Measurements from ENCODE around the gene BMERB1.
"Not testable (repeated sequence)": the region's sequence is repeated elsewhere in the genome, so short reads cannot be mapped to it uniquely, and the experiment has no call there.

BMERB1 gene

DNA sequence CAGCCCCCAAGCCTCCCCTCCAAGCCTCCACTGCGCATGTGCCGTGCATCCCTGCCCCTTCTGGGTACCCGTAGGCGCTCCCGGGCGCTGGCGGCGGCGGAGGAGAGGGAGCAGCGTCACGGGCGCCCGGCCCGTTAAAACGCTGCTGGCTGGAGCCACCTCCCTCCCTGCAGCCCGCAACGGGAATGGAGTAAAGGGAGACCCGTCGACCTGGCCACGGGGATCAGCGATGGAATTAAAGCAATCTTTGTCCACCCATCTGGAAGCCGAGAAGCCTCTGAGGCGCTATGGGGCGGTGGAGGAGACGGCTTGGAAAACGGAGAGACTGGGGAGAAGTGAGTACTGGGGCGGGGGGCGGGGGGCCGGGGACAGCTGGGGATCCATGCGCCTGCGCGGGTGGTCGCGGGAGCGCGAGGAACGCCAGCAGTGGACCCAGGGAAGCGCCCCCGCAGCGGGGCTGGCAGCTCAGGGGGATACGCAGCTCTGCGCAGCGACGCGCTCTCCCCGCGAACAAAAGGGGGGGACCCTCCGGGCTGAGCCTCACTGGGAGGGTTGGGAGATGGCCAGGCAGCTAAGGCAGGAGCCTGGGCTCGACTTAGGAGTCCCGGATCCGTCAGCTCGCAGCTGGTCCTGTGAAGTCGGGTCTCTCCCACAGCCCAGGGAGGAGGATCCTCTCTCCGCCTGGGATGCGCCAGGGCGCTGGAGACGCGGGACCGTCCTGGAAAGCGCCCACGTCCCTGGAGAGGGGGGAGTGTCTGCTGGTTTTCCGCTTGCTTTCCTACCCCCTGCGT is at the start of gene BMERB1:
Gene BMERB1 (plus strand): TSS at position 164 of the 791 bp plus-strand sequence. CDS start 66 bp downstream, at position 230.
- peak; percentile 55 to 58 for DNase-seq (ENCODE audit: low read depth in 2 of 2)

DNA sequence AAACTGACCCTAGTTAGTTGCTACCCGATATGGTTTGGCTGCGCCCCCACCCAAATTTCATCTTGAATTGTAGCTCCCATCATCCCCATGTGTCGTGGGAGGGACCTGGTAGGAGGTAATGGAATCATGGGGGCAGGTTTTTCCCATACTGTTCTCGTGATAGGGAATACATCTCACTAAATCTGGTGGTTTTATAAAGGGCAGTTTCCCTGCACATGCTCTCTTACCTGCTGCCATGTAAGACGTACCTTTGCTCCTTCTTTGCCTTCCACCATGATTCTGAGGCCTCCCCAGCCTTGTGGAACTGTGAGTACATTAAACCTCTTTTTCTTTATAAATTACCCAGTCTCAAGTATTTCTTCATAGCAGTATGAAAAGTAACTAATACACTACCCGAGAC is 46.3 kb upstream of the BMERB1 start:
- DNase-seq (ENCODE audit: low read depth in 2 of 2), result not testable (repeated sequence)

DNA sequence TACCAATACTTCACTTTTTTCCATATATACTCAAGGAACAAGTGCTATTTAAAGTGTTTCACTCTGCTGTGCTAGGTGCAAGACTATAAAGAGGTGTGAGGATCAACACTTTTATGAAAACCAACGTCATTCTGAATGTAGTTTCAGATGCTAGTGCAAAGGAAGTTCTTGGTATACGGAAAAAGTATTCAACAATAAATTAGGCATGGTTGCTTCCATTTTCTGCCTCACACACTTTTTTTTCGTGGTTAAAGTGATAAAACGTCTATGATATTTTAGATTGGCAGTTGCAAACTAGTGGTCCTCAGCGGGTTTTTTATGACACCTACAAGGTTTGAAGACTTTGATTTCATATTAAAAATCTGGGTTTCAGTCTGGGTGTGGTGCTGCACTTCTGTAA is 44.5 kb upstream of the BMERB1 start:
- not testable (repeated sequence) for DNase-seq (ENCODE audit: low read depth in 2 of 2)

DNA sequence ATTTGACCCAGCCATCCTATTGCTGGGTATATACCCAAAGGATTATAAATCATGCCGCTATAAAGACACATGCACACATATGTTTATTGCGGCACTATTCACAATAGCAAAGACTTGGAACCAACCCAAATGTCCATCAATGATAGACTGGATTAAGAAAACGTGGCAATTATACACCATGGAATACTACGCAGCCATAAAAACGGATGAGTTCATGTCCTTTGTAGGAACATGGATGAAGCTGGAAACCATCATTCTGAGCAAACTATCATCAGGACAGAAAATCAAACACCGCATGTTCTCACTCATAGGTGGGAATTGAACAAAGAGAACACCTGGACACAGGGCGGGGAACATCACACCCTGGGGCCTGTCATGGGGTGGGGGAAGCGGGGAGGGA is 41.4 kb upstream of the BMERB1 start:
- DNase-seq (ENCODE audit: low read depth in 2 of 2), result not testable (repeated sequence)

DNA sequence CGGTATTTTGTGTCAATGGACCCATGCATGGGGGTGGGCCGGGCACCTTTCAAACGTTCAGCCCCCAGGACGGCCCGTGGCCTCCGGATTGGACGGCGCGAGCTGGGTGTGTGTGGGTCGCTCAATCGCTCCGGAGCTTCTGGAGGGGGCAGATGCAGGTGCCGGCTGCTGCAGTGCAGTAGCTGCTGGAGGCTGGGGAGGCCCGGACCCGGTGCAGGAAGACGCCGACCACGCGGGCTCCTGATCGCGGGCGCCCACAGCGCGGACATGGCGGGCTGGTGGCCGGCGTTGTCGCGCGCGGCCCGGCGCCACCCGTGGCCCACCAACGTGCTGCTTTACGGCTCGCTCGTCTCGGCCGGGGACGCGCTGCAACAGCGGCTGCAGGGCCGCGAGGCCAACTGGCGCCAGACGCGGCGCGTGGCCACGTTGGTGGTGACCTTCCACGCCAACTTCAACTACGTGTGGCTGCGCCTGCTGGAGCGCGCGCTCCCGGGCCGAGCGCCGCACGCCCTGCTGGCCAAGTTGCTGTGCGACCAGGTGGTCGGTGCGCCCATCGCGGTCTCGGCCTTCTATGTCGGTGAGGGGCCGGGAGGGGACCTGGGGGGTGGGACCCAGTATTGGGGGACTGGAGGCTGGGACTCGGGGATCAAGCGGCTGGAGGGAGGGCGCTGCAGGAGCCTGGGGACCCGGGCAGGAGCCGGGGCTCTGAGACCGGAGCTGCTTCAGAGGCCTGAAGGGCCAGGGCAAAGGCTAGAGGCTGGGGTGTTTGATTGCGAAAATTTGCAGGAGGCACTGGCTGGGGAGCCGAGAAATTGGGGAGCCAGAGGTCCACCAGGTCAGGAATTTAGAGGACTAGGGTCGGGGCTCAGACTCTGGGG is 38.5 kb upstream of the BMERB1 start, which contains the start of gene MPV17L:
Gene MPV17L (plus strand): TSS at position 124 of the 878 bp plus-strand sequence. CDS start 144 bp downstream, at position 268.
- not testable (repeated sequence) for DNase-seq (ENCODE audit: low read depth in 2 of 2)

DNA sequence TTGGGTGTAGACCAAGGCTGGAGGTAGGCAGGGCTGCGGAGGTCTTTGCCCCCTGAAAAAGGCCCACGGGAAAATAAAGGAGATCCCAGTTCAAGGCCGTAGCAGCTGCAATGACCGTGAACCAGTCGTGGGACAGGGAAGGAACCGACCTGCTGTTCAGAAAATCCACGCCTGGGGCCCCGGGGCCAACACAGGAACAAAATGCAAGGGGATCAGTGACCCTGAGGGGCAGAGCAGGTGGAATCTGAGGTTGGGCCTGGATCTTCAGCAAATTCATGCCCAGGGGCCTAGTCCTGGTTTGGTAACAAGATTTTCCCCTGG is 37.9 kb upstream of the BMERB1 start:
- DNase-seq (ENCODE audit: low read depth in 2 of 2), result not testable (repeated sequence)

DNA sequence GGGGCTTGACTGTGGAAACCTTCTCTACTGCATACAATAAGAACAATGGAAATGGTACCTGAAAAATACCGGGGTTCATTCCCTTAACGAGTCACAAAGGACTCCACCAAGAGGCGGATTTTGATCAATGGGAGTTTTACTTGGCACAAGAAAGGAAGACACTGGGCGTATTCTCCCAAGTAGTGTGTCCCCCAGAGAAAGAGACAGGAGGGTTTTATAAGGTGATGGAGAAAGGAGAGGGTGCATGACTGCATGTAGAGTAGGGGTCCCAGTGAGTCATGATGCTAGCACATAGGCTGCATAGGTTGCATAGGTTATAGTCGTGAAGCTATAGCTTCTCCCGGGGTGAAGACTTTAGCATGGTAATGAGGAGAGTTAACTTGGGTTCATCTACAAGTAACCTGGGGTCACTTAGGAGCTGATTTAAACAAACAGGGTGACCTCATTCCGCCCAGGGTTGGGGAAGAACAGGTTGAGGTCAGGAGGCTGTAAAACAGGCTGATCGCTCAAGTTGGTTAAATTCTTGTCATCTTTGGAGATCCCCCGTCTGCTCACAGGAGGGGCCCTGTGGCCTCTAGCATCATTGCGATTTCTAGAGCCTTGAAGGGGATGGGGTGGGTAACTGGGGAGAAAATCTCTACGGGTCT is 37.3 kb upstream of the BMERB1 start:
- no peak for DNase-seq (ENCODE audit: low read depth in 2 of 2)

DNA sequence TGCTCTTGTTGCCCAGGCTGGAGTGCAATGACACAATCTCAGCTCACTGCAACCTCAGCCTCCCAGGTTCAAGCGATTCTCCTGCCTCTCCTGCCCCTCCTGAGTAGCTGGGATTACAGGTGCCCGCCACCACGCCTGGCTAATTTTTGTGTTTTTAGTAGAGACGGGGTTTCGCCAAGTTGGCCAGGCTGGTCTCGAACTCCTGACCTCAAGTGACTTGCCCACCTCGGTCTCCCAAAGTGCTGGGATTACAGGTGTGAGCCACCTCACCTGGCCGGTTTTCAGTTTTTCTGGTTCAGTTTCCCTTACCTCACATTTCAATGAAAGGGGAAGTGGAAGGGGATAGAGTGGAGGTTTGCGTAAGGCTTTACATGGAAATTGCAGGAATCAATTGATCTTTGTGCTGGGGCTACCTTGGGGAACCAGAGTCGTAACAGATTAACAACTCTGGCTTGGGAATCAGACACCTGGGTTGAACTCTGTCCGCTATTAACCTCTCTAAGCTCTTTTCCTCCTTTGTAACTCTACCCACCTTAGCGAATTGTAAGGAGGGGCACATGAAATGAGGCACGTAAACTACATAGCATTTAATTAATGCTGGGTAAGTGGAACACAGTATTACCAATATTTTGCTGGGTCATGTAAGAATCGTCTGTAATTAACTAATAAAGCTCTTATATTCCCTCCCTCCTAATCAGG is 35.6 kb upstream of the BMERB1 start:
- DNase-seq (ENCODE audit: low read depth in 2 of 2), result no peak

DNA sequence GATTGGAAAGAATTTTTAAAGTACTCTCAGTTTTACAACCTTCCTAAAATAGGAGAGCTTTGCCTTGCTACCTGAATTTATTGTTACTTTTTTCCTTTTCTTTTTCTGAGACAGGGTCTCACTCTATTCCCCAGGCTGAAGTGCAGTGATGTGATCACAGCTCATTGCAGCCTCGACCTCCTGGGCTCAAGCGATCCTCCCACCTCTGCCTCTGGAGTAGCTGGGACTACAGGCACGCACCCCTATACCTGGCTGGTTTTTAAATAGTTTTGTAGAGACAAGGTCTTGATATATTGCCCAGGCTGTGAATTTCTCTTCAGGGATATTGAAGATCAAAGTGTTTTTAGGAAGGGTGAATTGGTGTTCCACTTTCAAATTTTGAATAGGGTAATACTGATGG is 35.1 kb upstream of the BMERB1 start:
- DNase-seq (ENCODE audit: low read depth in 2 of 2), result no peak

DNA sequence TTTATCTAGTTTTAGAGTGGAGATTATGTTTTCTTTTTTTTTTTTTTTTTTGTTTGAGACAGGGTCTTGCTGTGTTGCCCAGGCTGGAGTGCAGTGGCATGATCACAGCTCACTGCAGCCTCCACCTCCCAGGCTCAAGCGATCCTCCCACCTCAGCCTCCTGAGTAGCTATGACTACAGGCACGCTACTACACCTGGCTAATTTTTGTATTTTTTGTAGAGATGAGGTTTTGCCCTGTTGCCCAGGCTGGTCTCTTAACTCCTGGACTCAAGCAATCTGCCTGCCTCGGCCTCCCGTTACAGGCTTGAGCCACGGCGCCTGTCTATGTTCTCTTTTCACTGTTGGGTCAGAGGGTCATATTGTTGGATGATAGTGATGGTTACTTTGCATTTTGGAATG is 34.1 kb upstream of the BMERB1 start:
- not testable (repeated sequence) for DNase-seq (ENCODE audit: low read depth in 2 of 2)

DNA sequence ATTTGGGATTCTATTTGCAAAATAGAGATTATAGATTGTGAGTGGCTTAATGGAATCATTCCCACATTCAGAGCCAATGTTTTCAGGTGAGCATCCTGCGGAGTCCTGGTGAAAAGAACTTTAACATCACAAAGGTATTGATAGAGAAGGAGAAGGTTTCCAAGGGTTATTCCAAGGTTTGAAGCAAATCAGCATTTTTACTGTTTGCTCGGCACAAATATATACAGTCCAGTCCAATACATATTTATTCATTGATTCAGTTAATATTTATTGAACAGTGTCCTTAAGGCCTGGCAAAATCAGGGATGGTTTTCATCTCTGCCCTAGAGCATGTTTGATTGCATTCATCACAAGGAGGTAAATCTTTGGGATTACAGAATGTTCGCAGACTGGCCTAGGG is 32.4 kb upstream of the BMERB1 start:
- no peak for DNase-seq (ENCODE audit: low read depth in 2 of 2)

DNA sequence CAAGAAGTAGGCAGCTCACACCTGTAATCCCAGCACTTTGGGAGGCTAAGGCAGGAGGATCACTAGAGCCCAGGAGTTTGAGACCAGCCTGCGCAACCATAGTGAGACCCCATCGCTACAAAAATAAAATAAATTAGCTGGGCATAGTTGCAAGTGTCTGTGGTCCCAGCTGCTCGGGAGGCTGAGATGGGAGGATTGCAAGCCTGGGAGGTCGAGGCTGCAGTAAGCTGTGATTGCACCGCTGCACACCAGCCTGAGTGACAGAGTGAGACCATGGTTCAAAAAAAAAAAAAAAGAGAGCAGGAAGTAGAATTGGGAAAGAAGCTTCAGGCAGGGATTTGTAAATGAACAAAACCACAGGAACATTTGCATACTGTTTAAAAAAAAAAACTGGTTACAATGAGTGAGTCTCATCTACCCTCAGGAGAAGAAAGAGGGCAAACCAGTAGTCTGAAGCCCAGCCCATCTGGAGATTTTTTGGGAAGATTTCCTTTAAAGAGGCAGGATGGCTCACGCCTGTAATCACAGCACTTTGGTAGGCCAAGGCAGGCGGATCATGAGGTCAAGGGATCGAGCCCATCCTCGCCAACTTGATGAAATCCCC is 30.9 kb upstream of the BMERB1 start:
- DNase-seq (ENCODE audit: low read depth in 2 of 2), result no peak

DNA sequence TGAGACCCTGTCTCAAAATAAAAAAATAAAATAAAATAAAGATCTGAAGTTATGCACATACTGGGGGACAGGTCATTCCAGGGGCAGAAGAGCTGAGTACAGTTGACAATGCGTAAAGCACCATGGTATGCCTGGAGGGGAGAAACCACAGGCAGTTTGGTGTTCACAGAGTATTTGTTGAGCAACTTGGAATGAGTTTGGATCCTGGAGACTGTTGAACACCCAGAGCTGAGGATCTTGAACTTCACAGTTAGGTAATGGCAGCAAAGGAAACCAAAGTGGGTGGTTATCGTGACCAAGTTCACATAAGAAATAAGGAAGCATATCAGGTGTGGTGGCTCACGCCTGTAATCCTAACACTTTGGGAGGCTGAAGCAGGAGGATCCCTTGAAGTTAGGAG is 30.3 kb upstream of the BMERB1 start:
- not testable (repeated sequence) for DNase-seq (ENCODE audit: low read depth in 2 of 2)

DNA sequence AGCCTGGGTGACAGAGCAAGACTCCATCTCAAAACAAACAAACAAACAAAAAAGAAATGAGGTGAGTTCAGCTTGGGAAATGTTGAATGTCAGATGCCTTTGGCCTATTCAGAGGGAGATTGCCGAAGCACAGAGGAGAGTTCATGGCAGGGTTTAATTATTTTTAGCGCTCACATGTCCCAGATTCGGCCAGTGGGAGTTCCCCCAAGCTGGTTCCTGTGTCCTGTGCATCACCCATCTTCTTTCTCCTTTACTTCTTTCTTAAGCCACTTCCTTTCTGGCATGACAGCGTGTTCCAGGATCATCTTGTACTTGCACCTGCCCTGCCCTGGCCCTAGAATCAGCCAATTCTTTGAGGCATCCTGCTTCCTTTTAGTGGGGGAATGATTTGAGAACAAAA is 29.6 kb upstream of the BMERB1 start:
- no peak for DNase-seq (ENCODE audit: low read depth in 2 of 2)

DNA sequence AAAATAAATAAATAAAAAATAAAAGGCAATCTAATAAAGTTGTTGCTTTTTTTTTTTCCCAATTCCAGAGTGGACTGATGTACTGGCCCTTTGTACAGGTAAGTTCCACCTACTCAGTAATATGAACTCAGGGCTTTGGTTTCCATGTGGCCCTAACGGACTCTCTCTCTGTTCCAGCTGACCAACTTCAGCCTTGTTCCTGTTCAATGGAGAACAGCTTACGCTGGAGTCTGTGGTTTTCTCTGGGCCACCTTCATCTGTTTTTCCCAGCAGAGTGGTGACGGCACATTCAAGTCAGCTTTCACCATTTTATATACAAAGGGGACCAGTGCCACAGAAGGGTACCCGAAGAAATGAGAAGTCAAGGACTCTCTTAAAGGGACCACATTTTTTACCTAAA is 26.6 kb upstream of the BMERB1 start:
- not testable (repeated sequence) for DNase-seq (ENCODE audit: low read depth in 2 of 2)

DNA sequence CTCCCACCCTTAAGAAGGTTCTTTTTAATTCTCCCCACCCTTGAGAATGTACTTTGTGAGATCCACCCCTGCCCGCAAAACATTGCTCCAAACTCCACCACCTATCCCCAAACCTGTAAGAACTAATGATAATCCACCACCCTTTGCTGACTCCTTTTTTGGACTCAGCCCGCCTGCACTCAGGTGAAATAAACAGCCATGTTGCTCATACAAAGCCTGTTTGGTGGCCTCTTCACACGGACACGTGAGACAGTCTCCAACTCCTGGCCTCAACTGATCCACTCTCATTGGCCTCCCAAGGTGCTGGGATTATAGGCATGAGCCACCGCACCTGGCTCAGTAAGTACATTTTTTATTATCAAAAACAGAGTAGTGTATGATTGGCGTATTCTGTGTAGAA is 24.9 kb upstream of the BMERB1 start:
- DNase-seq (ENCODE audit: low read depth in 2 of 2), result not testable (repeated sequence)

DNA sequence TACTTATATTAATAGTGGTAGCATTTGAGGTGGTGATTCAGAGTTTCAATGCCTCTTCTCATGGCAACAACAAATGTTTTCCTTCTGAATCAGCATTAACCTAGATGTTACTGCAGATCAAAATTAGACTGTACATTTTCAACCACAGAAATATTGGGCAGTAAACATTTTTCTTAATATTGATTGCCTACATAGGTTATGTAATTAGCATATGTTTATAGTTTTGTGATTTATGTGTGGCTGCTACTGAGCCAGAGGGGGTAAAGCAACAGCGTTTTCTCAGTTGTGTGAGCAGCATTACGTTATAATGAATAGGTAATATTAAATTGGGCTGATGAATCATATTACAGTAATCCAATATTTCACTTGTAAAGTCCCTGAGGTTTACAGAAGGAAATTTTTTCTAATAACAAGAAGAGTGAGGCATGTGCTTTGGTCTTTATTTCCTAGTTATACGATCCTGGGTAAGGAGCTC is 18.8 kb upstream of the BMERB1 start:
- no peak for DNase-seq (ENCODE audit: low read depth in 2 of 2)

DNA sequence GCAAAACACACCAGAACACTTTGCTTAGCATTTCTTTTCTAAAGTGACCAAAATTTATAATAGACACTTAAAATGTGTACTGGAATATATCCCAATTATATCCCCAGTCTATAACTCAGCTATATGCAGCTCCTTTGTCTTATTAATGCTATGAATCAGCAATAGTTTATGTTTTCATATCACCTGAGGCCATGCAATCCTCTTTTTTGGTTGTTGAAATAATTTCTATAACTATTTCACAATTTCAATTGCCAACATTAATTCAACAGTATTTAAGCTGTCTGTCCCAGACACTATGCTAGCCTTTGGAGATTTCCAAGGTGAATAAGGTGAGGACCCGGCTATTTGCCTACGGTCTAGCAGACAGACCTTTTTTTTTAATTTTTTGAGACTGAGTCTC is 17.2 kb upstream of the BMERB1 start:
- no peak for DNase-seq (ENCODE audit: low read depth in 2 of 2)

DNA sequence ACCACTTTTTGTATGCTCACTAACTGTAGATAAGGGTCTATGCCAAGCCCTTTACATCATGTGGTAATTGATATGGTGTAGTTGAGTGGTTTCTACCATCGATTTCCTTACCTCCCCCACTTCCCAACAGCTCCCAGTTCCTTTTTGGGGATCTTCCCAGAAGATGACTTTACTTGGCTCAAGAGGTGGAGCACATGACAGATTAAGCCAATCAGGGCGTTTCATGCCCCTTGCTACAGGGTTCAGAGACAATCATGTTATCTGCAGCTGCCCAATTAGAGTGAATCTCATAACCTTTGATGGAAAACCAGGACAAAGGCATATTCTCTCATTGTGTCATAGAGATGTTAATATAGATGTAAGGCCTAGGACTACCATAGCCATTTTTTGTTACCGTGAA is 16.2 kb upstream of the BMERB1 start:
- DNase-seq (ENCODE audit: low read depth in 2 of 2), result no peak

DNA sequence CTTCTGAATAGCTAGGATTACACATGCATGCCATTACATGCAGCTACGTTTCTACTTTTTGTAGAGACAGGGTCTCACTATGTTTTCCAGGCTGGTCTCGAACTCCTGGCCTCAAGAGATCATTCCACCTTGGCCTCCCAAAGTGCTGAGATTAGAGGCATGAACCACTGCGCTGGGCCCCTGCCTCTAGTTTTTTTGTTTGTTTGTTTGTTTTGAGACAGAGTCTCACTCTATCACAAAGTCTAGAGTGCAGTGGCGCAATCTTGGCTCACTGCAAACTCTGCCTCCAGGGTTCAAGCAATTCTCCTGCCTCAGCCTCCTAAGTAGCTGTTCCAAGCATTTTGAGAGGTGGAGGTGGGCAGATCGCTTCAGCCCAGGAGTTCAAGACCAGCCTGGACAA is 12.7 kb upstream of the BMERB1 start:
- not testable (repeated sequence) for DNase-seq (ENCODE audit: low read depth in 2 of 2)

DNA sequence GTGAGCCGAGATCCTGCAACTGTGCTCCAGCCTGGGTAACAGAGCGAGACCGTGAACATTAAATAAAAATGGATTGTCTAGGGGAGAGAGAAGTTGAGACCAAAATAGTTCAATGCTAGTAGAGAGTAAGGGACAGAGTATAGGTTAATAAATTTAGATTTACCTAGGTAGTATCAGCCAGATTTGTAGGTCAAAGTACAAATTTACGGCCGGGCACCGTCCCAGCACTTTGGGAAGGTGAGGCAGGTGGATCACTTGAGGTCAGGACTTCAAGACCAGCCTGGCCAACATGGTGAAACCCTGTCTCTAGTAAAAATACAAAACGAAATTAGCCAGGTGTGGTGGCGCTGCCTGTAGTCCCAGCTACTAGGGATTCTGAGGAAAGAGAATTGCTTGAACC is 12.2 kb upstream of the BMERB1 start:
- DNase-seq (ENCODE audit: low read depth in 2 of 2), result no peak
